CD4-positive, alpha-beta T cell treated with Interleukin-10 for 1 hour (primary cell): ENCODE measurements around the gene SLIT2.

Experiments
- DNase-seq: peaks from one replicate; pipeline ENCODE4 v3.0.0-alpha.2; 2020

The SLIT2 gene, protein sequence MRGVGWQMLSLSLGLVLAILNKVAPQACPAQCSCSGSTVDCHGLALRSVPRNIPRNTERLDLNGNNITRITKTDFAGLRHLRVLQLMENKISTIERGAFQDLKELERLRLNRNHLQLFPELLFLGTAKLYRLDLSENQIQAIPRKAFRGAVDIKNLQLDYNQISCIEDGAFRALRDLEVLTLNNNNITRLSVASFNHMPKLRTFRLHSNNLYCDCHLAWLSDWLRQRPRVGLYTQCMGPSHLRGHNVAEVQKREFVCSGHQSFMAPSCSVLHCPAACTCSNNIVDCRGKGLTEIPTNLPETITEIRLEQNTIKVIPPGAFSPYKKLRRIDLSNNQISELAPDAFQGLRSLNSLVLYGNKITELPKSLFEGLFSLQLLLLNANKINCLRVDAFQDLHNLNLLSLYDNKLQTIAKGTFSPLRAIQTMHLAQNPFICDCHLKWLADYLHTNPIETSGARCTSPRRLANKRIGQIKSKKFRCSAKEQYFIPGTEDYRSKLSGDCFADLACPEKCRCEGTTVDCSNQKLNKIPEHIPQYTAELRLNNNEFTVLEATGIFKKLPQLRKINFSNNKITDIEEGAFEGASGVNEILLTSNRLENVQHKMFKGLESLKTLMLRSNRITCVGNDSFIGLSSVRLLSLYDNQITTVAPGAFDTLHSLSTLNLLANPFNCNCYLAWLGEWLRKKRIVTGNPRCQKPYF (N-terminal part only)

DNA sequence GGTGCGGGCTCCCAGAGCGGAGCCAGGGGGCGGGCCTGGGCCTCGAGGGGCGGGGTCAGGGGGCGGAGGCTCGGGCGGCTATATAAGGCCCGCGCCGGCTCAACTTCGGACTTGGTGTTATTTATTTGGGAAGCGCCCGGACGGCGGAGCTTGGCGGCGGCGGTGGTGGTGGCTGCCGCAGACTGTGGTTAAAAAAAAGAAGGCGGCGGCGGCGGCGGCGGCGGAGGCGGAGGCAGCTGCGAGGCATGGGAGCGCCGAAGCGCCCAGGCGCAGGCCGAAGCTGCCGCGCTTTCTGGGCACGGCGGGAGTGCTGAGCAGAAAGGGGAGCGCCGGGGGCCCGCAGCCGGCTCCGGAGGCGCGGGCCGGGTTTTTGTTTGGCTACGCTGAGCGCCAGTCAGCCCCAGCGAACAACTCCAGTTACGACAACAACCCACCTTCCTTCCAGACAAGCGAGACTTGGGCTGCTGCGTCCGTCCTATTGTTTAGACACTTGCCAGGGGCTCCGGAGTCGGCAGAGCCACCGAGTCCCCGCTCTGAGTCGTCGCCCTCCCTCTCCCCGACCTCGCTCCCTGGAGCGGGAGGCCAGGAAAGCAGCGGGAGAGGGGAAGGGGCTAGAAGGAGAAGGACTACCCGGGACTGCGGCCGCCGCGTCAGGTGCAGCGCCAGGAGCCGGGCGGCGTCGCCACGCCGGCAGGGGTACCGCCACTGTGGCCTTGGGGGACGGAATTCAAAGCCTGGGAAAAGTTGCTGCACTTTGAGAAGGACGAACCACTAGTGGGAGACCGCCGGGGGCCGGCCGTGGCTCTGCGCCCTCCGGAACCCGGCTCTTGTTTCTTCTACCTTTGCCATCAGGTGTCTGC is at the start of gene SLIT2:
Gene SLIT2 (plus strand): TSS at position 110 of the 860 bp plus-strand sequence. CDS start 1,911 bp downstream, outside the sequence.
- DNase-seq: no peak

GRCh38 chr4:20203508-20203907 is 48.2 kb upstream of the SLIT2 start:
- no peak for DNase-seq

- DNase-seq: no peak
Measured at GRCh38 chr4:20217521-20217920, 34.2 kb upstream of the SLIT2 start.

GRCh38 chr4:20217951-20218350 is 33.8 kb upstream of the SLIT2 start:
- DNase-seq: no peak

GRCh38 chr4:20219521-20219920 is 32.2 kb upstream of the SLIT2 start:
- DNase-seq: no peak

- DNase-seq: no peak
Measured at GRCh38 chr4:20237894-20238537, 13.7 kb upstream of the SLIT2 start.

DNA sequence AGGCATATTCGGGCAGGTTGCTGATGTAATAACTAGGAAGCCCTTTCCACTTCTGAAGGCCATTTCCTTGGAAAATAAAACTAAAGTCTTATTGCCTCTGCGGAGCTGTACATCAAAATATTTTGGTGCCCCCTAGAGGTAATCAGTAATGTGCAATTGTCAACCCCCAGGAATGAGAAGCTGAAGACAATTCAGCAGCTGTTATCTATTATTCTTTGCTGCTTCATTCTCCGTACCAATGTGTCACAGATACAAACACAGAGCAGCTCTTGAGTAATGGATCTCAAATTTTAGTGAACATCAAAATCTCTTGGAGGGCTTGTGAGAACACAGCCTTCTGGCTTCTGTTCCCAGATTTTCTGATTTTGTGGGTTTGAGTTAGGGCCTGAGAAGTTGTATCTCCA is 3.5 kb upstream of the SLIT2 start:
- DNase-seq: no peak

- no peak for DNase-seq
Measured at GRCh38 chr4:20249333-20249732, 2.4 kb upstream of the SLIT2 start.

DNA sequence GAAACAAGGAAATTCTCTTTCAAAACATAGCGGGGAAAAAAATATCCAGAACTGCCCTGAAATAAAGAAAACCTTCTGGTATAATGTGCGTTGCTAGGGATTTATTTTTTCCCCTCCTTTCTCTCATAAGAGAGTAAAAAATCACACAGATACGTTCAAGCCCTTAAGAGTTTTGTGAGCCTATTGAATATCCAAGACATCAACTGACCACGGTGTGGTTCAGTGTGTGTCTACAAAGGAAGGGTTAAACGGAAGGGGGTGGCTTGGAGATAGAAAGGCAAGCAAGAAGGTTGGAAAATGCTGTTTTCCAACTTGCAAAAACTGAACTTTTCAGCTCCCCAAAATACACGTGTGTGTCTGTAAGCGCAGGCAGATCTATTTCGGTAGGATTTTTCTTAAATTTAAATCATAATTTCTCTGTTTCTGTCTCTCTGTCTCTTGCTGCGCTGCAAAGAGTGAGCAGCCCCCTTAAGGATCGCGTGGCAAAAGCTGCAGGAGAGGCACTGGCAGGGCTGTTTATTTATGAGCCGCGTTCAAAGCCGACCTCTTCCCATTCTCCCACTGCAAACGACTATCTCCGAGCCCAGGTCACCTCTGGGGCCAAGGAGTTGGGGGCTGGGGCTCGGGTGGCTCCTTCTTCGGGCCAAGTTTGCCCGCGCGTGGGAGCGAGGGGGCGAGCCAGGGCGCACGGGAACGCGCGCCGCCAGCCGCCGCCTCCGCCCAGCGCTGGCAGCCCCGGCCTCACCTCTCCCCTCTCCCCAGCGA is 492 bp upstream of the SLIT2 start:
- no peak for DNase-seq

GRCh38 chr4:20252656-20253282 is 1.1 kb downstream of the SLIT2 start:
- no peak for DNase-seq

- no peak for DNase-seq
Measured at GRCh38 chr4:20253283-20253734, 1.6 kb downstream of the SLIT2 start.

DNA sequence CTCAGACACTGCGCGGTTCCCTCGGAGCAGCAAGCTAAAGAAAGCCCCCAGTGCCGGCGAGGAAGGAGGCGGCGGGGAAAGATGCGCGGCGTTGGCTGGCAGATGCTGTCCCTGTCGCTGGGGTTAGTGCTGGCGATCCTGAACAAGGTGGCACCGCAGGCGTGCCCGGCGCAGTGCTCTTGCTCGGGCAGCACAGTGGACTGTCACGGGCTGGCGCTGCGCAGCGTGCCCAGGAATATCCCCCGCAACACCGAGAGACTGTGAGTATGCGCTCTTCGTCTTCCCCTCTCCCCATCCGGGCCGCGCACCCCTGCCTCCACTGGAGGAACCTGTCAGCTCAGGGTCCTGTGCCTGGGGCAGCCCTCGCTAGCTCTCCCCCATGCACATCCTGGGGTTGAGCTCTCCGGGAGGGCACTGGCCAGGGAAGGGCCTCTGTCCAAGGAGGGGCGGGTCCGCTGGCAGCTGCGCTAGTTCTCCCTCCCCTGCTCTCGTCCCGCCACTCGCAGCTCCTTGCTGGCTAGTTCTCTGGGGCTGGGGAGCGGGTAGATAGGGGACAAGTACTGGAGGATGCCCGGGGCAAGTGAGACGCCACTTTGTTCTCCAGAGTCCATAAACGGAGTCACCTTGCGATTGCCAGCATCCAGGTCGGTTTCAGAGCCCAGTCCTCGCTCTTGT is 2.2 kb downstream of the SLIT2 start:
- DNase-seq: no peak

DNA sequence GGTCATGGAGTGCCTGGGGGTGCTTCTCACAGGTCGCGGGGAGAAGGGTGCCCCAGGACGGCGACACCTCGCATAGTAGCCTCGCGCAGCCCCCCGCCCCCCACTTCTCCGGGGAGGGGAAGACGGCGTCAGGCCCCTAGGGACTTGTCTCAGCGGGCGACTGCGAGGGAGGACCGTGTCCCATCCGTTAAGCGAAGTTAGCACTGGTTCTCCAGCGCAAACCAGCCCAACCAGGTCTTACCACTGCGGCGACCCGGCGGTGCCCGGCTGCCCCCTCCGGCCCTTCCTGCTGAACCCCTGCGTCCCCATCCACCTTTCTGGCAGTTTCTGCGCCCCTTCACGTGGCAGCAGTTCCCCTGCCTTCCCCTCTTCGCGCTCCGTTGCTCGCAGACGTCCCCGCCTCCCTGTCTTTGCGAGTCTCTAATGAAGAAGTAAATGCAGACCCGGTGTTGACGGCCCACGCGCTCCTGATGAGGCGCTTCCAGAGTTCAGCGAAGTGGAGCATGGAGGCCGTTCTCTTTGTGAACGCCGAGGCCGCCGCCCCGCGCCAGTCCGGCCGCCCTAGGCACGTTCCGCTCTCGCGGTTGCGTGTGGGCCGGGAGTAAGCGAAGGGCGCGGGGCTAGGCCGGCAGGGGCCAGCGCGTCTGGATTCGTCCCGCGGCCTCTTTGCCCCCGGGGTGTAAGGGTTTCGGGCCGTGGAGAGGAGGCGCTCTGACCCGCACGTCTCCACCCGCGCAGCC is 3.0 kb downstream of the SLIT2 start:
- no peak for DNase-seq

GRCh38 chr4:20255251-20255586 is 3.5 kb downstream of the SLIT2 start:
- no peak for DNase-seq

DNA sequence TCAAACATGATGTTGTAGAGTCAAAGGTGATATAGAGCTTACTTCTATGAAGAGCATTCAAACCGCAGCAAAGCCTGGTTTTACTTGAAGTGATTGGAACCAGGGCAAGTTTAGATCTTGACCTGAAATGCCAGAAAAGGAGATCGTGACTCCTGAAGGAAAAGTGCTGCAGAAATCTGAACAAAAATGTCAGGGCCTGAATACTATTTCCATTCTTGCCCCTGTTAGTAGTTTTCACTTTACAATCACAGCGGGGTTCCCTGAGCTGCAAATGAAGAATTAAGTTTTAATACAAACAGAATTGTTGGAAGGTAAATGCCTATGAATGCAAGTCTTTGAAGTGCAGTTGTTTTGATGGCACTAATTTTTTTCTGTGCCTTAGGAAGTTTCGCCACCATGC is 4.1 kb downstream of the SLIT2 start:
- no peak for DNase-seq

DNA sequence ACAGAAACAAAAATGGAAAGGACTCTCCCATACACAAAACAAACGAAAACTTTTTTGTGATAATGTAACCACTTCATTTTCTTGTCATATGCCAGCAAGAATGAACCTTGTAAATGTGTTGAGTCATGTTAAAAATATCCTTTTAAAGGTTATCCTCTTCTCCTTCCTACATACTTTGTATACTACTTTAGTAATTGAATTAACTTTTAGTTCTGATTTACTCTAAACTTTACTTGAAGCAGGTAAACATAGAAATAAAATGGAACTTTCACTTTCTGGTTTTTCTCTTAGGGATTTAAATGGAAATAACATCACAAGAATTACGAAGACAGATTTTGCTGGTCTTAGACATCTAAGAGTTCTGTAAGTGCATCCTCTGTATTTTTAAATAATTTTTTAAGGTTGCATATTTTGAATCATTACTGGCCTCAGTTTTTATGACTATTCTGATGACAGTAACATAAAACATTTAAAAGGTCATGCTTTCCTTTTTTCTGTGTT is 4.7 kb downstream of the SLIT2 start:
- DNase-seq: no peak

DNA sequence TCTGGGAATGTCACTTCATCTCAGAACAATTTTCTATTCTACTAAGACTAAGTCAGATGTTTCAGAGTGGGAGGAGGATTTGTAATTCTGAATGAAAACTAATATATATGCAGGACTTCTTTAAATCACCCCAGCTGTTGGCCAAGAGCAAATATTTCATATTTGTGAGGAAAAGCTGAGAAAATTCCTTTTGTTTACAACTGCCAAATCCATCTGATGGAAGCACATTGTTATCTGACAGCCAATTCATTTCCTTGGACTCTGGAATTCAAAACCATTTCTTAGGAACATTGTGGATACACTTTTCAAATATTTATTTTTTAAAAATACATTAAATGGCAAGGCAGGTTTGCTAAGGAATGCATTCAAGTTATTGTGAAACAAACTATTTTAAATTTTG is 8.0 kb downstream of the SLIT2 start:
- DNase-seq: no peak

GRCh38 chr4:20260821-20261220 is 9.1 kb downstream of the SLIT2 start:
- no peak for DNase-seq

GRCh38 chr4:20262221-20262620 is 10.5 kb downstream of the SLIT2 start:
- no peak for DNase-seq

- DNase-seq: no peak
Measured at GRCh38 chr4:20264688-20265087, 13.0 kb downstream of the SLIT2 start.
